PC-3 (cell line): Measurements from ENCODE around the gene CLSTN3.
"Not testable (repeated sequence)": the region's sequence is repeated elsewhere in the genome, so short reads cannot be mapped to it uniquely, and the experiment has no call there.

Source experiments
- EZH2 ChIP-seq: fragments of 300-600 bp; sonication (generic); IDR thresholded peaks from one replicate; pipeline ENCODE4 v1.6.1; 2017; ENCODE audit warnings: antibody characterized with exemption, mild to moderate bottlenecking, low read length; ENCODE audit not compliant: unreplicated experiment
- EZH2phosphoT487 ChIP-seq: fragments of 300-600 bp; sonication (generic); IDR thresholded peaks from 2 replicates; pipeline ENCODE4 v1.6.1; 2018; ENCODE audit warnings: mild to moderate bottlenecking, antibody characterized with exemption, low read length, borderline replicate concordance
- TF ChIP-seq, protein P1 (sequence below): fragments of 300-600 bp; sonication (generic); conservative IDR thresholded peaks from 2 replicates; pipeline ENCODE4 v1.5.1; 2017; ENCODE audit warnings: antibody characterized with exemption, low read depth, mild to moderate bottlenecking, low read length

GRCh38 chr12:7186058-7186457, 55.9 kb downstream of the CLSTN3 start:
- TF ChIP-seq, protein P1, sequence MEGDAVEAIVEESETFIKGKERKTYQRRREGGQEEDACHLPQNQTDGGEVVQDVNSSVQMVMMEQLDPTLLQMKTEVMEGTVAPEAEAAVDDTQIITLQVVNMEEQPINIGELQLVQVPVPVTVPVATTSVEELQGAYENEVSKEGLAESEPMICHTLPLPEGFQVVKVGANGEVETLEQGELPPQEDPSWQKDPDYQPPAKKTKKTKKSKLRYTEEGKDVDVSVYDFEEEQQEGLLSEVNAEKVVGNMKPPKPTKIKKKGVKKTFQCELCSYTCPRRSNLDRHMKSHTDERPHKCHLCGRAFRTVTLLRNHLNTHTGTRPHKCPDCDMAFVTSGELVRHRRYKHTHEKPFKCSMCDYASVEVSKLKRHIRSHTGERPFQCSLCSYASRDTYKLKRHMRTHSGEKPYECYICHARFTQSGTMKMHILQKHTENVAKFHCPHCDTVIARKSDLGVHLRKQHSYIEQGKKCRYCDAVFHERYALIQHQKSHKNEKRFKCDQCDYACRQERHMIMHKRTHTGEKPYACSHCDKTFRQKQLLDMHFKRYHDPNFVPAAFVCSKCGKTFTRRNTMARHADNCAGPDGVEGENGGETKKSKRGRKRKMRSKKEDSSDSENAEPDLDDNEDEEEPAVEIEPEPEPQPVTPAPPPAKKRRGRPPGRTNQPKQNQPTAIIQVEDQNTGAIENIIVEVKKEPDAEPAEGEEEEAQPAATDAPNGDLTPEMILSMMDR, result not testable (repeated sequence)
- TF ChIP-seq EZH2, EZH2phosphoT487: not testable (repeated sequence)
